Activated CD8-positive, alpha-beta memory T cell treated with anti-CD3 and anti-CD28 coated beads, Interleukin-2, amount 50 U/mL, for 1 hour (primary cell): ENCODE results near the gene ANO3.

Source experiments
- DNase-seq: peaks from one replicate; pipeline ENCODE4 v3.0.0-alpha.2; 2020; ENCODE audit errors: extremely low read depth

Gene ANO3

DNA sequence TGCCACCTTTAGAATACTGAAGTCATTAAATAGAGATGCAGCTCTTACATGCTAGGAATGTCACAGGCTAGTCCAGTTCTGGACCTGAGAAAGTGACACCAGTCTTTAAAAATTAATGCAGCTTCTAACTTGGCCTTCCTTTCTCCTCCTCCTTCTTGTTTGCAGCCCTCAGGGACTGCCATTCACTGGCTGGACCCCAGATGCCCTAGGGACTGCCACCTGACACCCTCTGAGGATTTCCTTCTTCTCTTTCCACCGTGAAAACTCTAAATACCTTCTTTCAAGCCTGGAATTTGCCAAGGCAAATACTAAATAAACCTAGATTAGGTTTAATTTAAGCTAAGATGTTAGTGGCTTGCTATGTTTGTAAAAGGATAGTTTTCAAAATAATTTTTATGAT is 161.7 kb downstream of the ANO3 start:
- no peak for DNase-seq

DNA sequence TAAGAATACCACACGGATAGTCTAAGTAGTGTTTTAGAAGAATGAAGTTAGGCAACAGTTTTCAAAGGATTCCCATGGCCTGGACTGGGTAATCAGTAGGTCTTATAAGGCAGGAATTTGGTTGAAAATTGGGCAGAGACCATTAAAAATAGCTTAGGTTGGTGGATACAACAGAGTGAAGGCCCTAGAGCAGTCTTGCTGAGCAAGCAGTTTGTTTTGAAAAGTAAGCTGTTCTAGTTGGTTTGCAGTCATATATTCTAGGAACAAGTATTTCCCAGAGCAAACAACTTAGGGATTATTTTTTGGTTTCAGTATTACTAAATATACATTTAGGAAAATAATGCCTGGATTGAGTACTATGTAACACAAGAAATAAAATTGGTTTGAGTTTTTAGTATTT is 175.3 kb downstream of the ANO3 start:
- no peak for DNase-seq

DNA sequence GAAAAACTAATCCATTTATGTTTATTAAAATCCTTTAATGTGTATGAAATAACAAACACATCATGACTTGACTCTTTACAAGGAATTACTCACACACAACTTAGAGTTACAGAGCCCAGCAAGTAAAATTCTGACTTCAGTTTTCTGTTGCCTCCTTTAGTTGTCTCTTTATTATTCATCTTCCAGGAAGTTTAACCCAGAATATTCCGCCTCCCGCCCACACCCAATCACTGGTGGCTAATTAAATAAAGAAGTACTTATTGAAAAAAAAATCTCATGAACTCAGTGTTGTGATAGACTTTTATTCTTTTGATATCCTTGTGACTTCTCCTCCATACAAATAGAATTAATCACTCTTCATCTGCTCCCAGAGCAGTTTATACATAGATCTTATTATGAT is 178.2 kb downstream of the ANO3 start:
- DNase-seq = no peak

DNA sequence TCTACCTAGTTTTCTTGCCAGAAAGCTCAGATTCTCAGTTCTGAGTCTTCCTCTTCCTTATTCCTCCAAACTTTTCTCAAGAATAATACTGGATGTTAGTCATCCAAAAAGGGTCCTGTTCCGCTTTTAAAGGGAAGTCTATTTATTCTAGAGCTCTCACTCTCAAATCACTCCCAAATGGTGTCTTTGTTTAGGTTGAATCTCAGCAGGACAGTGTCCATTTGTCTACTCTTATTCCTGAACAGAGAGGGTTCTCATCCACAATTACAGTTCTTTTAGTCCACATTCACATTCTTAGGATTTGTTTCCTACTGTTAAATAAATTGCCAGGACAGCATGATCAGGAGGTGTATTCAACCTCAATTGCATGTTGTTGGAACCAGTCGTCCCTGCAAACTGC is 178.8 kb downstream of the ANO3 start:
- DNase-seq = no peak

DNA sequence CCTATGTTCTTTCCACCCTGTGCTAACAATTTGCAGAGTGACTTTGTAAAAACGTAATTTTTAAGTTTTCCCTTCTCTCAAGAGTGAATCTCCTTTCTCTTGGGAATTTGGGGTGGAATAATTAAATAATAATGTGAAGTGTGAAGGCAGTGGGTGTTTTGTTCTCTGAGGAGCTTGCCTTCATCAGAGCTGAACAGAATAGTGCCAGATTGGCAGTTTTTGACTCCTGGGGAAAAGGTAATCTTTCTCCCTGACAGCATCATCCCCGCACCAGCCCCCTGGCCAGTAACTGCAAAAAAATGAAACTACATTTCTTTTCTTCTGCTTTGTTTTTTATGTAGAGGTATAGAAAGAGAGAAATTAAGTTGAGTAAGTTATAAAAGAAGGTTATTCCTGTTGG is 180.3 kb downstream of the ANO3 start:
- no peak for DNase-seq

DNA sequence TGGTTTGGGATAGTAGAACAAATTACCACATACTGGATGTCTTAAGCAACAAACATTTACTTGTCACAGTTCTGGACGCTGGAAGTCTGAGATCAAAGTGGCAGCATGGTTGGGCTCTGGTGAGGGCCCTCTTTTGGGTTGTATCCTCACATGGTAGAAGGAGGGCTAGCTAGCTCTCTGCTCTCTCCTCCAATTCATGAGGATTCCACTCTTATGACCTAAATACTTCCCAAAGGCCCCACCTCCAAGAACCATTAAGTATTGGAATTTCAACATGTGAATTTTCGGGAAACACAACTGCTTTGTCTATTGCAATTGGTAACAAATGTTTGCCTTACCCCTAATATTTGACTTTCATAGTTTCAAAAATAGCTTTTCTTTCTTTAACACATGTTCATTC is 187.5 kb downstream of the ANO3 start:
- no peak for DNase-seq

DNA sequence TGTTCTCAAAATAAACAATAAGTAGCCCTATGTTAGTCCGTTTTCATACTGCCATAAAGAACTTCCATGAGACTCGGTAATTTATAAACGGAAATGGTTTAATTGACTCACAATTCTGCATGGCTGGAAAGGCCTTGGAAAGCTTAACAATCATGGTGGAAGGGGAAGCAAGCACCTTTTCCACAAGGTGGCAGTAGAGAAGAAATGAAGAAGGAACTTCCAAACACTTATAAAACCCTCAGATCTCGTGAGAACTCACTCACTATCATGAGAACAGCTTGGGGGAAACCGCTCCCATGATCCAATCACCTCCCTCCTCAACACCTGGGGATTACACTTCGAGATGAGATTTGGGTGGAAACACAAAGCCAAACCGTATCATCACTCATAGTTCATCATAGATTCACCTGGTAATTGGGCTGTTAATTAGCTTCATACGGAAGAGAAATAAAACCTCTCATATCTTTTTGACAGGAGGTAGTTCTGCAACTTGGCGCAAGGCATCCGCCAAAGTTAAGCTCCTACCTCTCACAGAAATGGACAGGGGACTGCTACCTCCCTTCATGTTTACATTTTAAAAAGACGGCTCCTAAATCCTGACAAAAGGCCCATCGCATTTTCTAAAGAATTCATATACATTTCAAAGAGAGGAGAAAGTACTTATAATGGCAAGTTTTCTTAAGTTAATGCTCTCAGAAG is 191.1 kb downstream of the ANO3 start:
- DNase-seq = no peak

DNA sequence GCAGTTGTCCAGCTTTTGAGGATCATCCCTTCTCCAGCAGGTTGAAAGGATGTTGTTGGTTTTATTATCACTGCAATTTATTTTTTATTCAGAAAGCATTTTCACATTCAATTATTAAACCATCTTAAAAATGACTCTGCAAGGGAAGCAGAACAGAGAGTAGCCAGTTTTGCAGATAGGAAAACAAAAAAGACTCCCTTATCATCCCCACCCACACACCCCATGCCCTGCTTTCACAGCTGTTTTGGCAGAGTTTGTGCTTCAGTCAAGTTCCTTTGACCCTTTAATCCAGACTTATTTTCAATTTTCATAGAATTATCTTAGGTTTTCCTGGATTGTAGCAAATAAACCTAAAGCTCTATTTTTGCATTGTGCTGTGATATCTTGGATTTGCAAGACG is 195.8 kb downstream of the ANO3 start:
- no peak for DNase-seq

DNA sequence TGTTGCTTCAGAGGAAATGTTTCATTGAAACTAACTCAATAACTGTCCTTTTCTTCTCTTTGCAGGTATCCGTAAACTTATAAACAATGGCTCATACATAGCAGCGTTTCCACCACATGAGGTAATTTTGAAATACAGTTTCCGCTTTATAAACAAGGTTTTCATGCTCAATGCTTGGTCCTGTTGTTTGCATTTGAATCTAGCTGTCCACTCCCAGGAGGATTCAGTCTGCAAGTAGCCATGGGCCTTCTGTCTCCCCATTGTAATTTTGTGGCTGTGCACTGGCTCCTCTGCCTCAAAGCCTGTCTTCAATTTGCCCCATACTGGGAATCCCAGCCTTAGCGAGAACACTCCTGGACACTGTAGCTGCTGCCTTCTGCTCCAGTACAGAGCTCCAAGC is 205.4 kb downstream of the ANO3 start:
- no peak for DNase-seq

DNA sequence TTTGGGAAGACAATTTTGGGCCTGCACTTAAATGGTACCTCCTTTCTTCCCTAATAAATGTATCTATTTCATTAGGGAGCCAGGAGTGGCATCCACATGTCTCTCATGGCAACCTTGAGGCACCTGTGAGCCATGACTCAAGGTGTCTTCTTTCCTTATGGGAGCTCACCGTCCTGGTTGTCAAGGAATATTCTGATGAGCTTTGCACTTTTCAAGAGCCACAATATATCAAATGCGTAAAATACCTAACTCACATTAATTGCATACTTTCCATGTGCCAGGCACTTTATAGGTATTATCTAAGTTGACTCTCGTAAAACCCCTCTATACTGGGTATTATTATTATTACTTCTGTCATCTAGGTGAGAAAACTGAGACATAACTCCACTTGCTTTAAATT is 207.6 kb downstream of the ANO3 start:
- DNase-seq = no peak

DNA sequence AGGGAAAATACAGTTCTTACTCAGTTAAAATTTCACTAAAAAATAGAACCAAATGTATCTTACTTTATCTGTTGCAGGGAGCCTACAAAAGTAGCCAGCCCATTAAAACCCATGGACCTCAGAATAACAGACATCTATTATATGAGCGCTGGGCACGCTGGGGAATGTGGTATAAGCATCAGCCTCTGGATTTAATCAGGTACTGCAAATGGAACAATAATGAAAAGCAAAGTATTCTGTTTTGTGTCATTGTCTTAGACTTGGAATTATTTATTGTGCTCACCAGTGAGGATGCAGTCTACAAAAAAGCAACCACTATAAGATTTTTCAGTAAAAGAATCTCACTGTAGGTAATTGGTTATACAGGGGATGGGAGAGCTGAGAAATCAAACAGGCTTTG is 209.9 kb downstream of the ANO3 start:
- DNase-seq = no peak

DNA sequence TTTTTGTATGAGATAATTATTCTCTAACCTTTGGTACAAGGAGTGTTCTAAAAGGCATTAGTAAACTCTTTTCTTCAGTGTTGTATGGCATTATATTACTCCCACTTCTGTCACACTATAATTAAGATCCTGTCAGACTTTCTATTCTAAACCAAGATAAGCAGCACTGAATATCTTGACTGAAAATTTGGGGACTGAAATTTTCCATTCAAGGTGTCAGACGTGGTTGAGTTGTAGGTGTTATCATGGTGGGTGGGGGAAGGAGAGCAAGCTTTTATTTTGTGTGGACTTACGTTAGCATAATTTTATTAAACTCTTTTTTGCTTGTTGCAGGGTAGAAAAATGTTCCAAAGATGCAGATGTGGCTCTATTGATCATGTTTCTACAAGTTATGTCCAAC is 217.2 kb downstream of the ANO3 start:
- no peak for DNase-seq

DNA sequence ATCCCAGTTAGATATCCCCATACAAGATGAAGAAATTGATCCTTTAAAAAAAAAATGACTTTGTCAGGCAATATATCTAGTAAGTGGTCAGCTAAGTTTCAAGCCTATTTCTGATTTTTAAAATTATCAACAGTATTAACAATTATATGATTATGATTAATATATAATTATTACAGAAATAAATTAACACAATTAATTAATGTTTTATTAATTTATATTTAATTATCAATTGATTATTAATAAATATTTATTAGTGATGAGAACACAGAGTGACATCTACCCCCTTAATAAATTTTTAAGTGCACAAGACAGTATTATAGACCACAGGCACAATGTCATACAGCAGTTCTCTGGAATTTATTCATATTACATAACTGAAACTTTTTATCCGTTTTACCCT is 218.1 kb downstream of the ANO3 start:
- no peak for DNase-seq

DNA sequence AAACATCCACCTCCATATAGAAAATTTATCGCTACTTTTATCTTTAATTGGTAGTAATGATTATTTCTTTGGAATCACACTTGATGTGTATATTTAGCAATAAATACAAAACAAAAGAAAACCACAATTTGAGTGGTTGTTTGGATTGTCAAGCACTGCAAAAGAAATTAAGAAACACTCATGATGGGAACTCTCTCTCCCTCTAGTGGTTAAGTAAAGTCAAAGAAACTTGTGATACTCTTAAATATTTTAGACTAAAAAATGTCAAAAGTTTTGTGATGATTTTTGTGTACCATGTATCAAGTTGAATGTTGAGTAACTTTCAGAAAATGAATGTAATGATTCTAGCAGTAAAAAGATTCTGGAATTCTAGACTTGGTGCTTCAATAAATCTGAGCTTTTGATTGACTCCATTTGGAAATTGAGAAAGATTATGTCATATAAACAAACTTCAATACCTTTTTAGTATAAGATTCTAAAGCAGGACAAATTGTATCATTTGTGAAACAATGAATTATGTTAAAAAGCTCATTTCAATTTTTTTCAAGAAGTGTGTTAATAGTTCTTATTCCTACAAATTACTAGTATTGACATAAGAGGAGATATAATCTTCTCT is 219.4 kb downstream of the ANO3 start:
- no peak for DNase-seq

DNA sequence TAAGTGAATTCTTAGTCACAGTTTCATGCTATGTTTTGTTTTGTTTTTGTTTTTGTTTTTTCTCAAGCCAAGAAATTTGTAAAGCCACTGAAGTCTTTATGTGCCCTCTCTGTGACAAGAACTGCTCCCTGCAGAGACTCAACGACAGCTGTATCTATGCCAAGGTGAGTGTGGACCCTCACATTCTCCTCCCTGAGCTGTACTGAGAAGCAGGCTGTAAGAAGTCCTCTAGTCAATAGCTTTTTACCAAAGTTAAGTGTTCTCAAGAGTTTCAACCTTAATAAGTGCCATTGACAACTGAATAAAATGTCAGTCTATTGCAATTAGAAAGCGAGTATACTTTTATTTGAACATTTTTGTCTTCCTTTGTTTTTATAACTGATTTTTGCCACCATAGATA is 221.3 kb downstream of the ANO3 start:
- no peak for DNase-seq

DNA sequence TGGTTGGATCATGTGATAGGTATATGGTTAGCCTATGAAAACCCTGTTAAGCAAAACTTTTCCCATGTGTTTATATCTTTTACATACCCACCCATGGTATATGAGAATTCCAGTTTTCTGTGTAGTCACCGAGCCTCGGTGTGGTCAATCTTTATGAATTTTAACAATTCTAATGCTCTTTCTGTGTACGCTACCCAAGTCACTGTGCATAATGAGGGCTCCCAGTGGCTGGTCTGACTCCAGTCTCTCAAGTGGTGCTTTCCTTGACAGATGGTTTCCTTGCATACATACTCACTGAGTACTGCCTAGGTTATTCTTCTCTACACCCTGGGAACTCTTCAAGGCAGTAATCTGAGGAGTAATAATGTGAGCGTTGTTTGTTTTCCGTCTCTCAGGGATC is 222.5 kb downstream of the ANO3 start:
- no peak for DNase-seq

DNA sequence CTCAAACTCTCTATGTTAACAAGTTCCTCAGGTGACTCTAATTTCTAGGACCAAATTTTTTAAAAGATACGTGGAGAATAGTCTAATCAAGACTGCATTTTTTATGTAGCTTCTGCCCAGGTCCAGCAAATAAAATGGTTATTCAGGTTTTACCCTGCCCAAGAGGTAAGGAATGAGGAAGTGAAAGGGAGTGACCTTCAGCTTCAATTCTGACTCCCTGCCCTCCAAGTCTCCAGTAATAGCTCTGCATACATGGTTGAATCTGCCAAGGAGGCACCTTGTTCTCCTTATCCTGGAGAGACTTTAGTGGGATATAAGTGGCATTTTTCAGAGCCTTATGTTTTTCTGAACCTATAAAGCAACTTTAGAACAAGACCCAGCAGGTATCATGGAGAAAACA is 224.7 kb downstream of the ANO3 start:
- DNase-seq = no peak

DNA sequence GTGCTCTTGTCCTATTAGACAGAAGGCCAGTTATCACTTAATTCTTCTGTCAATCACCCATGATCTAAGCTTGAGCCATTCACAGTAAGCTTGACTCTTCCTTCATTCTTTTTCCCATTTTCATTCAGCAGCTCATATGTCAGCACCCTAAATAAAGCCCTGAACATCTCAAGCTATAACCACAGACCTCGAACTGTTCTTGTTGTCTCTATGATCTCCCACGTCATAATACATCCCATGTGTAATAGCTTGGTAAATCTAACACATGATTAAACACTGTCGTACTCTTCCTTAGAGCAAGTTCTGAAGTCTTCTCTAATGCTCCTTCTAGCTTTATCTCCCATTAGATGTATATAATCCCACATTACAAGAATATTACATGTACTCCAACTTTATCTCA is 225.7 kb downstream of the ANO3 start:
- no peak for DNase-seq

DNA sequence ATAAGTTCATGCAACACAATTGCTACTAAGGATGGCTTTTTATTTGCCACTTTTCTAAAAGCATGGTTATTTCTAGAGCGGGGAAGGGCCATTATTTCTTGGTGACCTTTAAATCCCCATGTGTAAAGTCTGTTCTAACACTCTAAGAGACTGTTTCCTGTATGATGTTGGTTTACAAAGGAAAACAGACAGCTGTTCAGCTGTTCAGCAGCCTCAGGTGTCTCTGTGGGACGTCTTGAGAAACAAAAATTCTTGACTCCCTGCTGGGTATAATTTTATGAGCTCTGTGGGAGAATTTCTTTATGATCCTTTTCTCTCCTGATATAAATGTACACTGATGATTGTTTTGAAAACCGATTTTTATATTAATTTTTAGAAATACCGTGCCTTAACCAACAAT is 226.3 kb downstream of the ANO3 start:
- DNase-seq = no peak

DNA sequence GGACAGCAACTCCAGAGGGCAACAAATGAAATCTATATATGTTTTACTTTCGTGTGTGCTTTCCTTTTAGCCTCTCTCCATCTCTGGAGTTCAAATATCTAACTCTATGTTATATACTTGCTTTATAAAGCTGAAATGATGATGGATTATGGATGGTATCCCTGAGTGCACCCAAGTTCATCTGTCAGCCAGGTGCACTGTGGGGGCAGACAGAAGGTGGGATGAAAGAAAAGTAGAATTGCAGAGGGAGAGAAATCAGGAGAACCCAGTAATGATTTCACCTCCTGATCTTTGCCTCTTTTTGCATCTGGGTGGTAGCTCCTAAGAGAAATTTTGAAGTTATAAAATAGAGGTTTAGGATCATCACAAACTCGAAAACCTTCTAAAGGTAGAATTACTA is 237.7 kb downstream of the ANO3 start:
- DNase-seq = no peak

DNA sequence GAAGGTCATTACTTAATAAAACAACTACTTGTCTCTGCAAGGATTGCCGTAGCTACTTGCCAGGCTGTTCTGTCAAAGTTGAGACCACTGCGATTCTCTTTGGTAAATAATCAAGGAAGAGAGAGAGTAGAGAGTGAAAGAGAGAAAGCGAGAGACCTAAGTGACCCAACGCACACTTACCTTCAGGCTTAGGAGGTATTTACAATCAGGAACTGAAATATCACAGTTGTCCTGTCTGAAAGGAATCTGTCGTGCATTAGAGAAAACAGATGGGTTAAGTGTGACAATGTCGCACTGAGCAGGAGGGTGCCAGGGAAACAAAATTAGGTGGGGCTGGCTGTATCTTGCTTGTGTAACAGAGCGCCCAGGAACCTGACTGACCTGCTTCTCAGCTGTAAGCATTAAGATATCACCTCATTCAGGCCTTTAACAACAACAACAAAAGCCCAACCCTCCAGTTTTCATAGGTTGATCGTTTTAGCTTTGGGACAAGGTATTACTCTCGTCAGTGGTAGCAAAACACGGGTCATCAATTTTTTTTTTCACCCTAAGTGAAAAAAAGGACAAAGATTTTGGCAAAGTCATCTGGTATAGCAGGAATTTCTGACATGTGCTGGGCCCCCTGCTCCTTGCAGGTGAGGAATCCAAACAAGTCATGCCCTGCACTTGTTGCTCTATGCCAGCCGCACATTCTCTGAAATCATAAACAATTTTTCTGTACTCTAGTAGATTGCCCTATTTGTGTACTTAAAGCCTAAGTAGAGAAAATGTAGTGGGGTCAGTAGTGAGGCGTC is 240.1 kb downstream of the ANO3 start, which contains the start of gene MUC15:
Gene MUC15 (minus strand): TSS at position 403 of the 794 bp plus-strand sequence. CDS start 5,169 bp downstream, outside the sequence.
- no peak for DNase-seq

DNA sequence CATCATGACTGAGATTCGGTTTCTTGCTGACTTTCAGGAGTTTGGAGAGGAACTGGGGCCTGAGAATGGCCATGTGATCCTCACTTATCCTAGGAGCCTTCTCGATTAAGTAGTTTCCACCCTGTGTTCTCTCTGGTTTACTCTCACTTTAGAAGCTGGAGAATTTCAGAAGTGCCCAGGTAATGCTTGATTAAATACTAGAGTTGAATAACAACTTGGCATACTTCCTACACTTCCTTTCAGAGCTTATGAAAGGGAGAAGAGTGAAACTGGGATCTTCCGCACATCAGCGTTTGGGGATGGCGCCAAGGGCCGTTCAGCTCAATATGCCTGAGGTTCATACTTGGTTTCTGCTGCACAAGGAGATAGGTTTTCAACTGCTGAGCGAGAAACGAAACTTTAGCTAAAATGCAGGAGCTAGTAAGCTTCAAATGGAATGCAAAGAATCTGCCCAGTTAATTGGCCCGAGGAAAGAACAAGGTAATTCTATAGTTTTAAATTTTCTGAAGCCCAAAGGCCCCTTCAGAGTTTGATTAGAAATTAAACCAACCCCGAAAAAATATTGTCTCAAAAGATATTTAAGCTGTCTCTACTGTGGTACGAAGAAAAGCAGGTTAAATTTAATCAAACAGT is 241.0 kb downstream of the ANO3 start:
- DNase-seq = no peak

DNA sequence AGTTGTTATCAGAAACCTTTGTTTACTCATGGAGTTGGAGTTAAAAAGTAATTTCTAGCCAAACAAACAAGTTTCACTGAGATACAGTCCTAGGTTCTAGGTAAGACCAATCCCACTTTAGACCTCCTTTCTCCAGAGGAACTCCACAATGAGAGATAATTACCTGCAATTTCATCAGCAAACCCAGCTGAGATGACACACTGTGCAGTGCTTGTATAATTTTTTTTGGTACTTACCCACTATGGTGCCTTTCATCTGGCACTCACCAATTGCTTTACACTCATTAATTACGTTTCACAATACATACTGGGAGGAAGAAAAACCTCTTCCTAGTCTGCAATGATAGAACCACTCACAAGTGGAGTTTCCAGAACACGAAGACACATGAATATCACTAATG is 242.0 kb downstream of the ANO3 start:
- DNase-seq = no peak
